GM19351 (cell line): ENCODE measurements around the gene AIDA.
"Not testable (repeated sequence)": the region's sequence is repeated elsewhere in the genome, so short reads cannot be mapped to it uniquely, and the experiment has no call there.

Experiments used
- ATAC-seq: cut with Tn5 transposase; IDR thresholded peaks from one replicate; pipeline ENCODE4 v1.9.1; 2021; ENCODE audit warnings: mild to moderate bottlenecking, moderate library complexity; ENCODE audit not compliant: unreplicated experiment

The AIDA gene

GRCh38 chr1:222713091-222713961 is 1.0 kb upstream of the AIDA start:
- ATAC-seq = peak; percentile 54

DNA sequence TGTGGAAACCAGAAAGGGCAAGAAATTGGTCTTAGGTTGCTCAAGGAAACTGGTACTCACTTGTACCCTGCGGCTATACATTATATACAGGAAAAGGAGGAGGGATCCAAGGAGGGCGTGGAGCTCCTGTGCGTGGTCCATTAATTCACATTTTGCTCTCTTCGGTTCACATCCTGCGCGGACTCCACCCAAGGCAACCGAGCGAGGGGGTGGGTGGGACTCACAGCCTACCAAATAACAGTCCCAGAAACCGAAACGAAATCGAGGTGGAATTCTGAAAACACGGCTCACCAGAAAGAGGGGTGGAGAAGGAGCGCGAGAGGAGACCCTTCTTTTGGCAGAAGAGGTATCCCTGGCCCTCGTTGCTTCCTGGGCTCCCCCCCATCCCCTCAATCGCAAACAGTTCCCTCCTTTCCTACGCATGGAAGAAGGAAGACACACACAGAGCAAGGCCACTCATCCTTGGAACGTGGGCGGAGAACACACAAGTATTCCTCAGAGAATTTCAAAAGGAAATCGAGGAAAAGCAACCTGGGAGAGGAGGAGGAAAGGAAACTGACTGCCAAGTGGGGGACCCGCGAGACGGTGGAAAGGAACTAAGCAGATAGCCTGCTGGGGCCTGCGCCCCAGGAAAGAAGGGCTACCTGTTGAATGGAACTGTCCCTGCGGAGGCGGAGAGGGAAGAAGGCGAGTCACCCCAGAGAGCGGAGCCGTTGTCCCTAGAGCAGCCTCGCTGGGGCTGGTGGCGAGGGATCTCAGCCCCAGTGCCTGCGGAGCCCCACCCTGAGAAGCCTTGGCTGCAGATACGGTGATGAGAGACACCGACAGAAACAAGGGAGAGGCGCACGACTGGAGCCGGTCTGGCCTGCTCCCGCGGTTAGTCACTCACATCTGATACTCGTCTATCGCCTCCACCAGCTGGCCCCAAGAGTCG is 705 bp downstream of the AIDA start:
- ATAC-seq = peak; percentile 47

- ATAC-seq = no peak
These were observed 2.6 kb downstream of the AIDA start for GRCh38 chr1:222709700-222710153.

GRCh38 chr1:222706815-222707214 is 5.5 kb downstream of the AIDA start:
- ATAC-seq = no peak

GRCh38 chr1:222704260-222704659 is 8.0 kb downstream of the AIDA start:
- ATAC-seq = no peak

DNA sequence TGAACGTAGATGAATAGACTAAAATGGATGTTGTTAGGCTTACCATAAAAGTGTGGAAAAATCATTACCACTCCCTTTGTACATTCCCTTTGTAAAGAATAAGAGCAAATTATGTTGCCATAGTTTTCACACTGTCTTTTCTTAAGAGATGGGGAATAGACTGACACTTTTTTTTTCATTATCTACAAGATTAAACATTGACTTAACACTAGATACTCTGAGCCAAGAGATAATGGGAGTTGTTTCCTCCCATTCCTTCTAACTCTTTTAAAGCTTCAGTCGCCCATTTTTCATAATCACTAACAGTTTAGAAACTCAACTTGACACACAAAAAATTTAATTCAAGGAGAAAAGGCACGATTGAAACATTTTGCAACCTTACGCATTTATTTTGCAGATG is 10.1 kb downstream of the AIDA start:
- no peak for ATAC-seq

GRCh38 chr1:222697826-222698225 is 14.5 kb downstream of the AIDA start:
- ATAC-seq = no peak

GRCh38 chr1:222697203-222697602 is 15.1 kb downstream of the AIDA start:
- no peak for ATAC-seq

DNA sequence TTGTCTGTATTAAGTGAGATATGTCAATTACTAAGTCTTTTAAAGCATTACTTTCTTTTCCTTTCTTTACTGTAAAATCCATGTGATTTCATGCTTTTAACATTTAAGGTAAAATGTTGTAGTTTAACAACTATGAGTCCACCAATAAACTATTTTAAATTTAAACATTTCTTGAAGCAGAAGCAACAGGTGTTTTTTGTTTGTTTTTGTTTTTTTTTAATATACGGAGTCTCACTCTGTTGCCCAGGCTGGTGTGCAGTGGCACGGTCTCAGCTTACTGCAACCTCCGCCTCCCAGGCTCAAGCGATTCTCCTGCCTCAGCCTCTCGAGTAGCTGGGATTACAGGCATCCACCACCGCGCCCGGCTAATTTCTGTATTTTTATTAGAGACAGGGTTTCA is 15.6 kb downstream of the AIDA start:
- ATAC-seq = no peak

DNA sequence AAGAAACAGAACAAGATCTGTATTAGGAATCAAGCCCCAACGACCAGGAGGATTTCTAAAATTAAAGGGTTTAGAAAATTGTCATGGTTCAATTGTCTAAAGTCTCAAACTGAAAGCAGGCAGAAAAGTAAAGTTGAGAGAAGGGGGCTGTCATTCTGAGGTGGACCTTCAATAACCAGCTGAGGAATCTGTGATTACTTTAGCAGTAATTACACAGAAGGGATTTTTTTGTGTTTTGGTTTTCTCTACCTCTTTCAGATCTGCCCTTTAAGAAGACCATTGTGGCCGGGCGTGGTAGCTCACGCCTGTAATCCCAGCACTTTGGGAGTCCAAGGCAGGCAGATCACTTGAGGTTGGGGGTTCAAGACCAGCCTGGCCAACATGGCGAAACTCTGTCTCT is 17.4 kb downstream of the AIDA start:
- no peak for ATAC-seq

DNA sequence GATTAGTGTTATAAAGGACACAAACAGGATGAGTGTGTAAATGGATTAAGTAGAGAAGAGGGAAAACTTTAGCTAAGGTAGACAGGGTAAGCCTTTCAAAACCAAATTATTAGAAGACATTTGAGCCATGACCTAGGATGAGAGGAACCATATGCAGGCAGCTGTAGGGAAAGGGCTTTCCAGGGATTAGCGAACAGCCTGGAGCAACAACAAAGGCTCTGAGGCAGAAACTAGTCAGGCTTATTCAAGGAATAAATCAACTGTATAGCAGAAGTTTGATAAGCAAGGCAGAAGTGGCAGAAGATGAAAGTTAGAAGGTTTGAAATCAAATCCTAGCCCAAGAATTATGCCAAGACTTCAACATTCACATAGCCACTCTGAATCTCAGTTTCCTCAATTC is 21.3 kb downstream of the AIDA start:
- no peak for ATAC-seq

DNA sequence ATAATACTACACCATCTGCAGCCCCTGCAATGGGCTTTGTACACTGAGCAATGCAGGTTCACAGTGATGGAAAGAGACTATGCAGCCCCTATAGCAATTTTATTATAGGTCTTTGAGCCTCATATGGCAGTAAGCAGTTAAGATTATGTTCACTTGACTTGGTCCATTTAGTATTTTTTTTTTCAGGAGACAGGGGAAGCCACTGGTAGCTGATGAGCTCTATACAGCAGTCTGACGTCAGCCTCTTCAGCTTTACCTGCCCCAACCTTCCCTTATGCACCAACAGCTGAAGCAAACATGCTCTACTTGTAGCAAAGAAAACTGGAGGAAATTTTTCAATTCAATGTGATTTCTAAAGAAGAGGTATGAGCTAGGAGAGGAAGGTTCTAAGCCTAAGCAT is 32.2 kb downstream of the AIDA start:
- ATAC-seq = no peak

GRCh38 chr1:222670110-222670509 is 42.2 kb downstream of the AIDA start:
- no peak for ATAC-seq

GRCh38 chr1:222669107-222669506 is 43.2 kb downstream of the AIDA start:
- ATAC-seq = not testable (repeated sequence)

DNA sequence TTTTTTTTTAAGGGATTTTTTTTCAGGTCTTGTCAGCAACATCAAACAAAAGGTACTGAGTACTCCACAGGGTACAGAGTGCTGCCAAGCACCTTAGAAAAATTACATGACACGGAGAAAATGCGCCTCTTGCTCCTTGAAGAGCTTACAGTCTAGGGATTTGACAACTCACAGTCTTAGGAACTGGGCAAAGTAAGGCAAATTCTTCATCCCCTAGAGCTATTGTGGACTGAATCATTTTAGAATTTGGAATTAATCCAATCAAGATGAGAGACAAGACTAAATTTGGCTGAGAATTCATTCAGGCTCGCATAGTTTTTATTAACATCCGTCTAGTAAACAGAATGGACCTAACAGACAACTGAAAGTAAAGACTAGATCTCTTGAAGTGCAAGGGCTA is 44.1 kb downstream of the AIDA start:
- not testable (repeated sequence) for ATAC-seq

GRCh38 chr1:222665964-222666363 is 46.3 kb downstream of the AIDA start:
- ATAC-seq = no peak

DNA sequence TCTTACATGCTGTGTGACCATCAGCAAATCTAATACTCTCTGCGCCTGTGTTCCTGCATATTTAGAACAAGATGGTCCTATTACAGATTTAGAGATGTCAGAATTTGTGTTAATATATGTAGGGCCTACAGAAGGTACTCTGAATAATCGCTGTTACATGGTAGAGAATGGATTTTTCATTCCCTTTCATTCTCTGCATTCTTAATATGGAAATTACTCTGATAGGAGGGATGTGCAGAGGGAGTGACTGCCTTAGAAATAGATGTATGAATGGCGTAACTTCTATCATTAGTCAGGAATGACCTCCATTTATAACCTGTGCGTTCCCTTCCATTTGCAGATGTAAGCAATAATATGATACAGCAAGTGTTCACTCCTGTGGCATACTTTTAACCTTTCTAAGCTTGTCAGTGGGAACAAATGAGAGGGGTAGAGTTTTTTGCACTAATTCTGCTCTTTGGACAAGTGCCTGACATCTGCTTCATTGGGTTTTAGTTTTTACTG is 48.8 kb downstream of the AIDA start:
- no peak for ATAC-seq

GRCh38 chr1:222657899-222658298 is 54.4 kb downstream of the AIDA start:
- ATAC-seq = no peak

DNA sequence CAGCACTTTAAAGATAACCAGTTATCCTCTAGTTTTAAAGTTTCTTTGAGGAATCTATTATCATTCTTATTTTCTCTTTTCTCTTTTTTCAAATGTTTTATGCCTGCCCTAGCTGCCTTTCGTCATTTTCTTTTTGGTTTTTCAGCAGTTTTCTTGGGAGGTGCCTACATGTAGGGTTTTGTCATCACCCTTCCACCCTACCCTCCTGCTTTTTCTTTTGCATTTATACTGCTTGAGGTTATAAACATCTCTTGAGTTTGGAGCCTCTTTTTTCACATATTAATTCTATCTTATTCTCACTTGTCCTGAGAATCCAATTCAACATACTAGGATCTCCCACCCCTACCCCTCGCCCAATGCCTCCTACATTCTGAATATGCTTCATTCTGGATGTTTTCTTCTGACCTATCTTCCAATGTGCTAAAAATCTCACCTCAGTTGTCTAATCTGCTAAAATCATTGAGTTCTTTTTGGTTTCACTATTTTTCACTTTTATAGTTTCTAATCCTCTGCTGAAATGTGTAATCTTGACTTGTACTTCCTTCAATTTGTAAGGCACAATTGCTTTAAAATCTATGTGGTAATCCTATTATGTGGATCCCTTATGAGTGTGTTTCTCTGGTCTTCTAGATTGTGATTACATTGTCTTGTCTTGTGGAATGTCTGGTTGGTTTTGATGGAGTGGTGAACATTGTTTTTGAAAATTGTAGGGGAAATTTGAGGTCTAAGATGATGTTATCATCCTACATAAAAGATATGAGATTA is 55.7 kb downstream of the AIDA start:
- no peak for ATAC-seq

DNA sequence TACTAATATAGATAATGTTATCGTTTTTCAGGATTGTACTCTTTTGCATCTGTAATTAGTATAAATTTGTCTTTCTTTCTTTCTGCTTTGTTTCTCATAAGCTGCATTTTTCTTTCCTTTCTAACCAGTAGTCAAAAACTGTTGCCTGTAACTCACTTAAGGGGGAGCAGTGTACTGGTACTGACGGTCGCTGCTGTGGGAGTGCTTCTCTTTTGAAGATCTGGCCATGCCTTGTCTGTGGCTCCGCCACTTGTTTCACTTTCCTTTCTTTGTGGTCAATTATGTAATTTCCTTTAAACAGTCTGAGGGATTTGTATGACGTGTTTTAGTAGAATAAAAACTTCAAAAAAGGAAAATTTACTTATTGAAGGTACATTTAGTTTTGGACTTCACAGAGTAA is 57.4 kb downstream of the AIDA start:
- peak; percentile 90 for ATAC-seq
